Activated CD4-positive, alpha-beta memory T cell treated with anti-CD3 and anti-CD28 coated beads for 36 hours (primary cell): ENCODE results near the gene MAMDC2. TPM values are rescaled to one million over a fixed set of nuclear protein-coding genes. Genes with fewer than 3 reads are reported as not detected.

ENCODE experiments used
- CTCF ChIA-PET: fragments of 350-600 bp; sonication (Branson Sonifier 250); formaldehyde crosslinking; loops from one replicate; lab custom pipeline; 2021; ENCODE audit warnings: antibody characterized with exemption, inconsistent platforms; lab: Charles Lee
- POLR2A ChIA-PET: fragments of 350-600 bp; sonication (Branson Sonifier 250); formaldehyde crosslinking; loops from one replicate; lab custom pipeline; 2021; ENCODE audit warnings: antibody characterized with exemption; lab: Charles Lee
- DNase-seq: peaks from one replicate; pipeline ENCODE4 v3.0.0-alpha.2; 2020
- H3K27ac Mint-ChIP-seq: one replicate; pipeline ENCODE4 v1.8.0; 2021; ENCODE audit warnings: mixed read lengths
- H3K27me3 Mint-ChIP-seq: one replicate; pipeline ENCODE4 v1.8.0; 2021; ENCODE audit warnings: mixed read lengths
- H3K36me3 Mint-ChIP-seq: one replicate; pipeline ENCODE4 v1.8.0; 2021; ENCODE audit warnings: mixed read lengths
- H3K4me1 Mint-ChIP-seq: one replicate; pipeline ENCODE4 v1.8.0; 2021; ENCODE audit warnings: low read depth, mixed read lengths
- H3K4me3 Mint-ChIP-seq: one replicate; pipeline ENCODE4 v1.8.0; 2021; ENCODE audit warnings: mild to moderate bottlenecking, mixed read lengths
- H3K9me3 Mint-ChIP-seq: one replicate; pipeline ENCODE4 v1.8.0; 2021; ENCODE audit warnings: mixed read lengths
- intact Hi-C: fragments of 100-400 bp; cut with micrococcal nuclease; formaldehyde crosslinking; loops from one replicate; pipeline ENCODE4 v1.15.1; 2023
- total RNA-seq, 2 experiments: library from RNA; stranded (reverse); gene quantifications; one replicate each; pipeline ENCODE4 v1.2.3, GENCODE V29; 2021

The MAMDC2 gene
- total RNA-seq = not detected

GRCh38 chr9:70043689-70044489 is at the start of gene MAMDC2:
MAMDC2 (plus strand) TSS chr9:70043848; CDS start chr9:70044198, 350 bp downstream.
- CTCF ChIA-PET = interaction anchor here (1.3 kb wide), 1 partner anchor 12 kb away, joined by 3 read pairs; no protein-coding TSS in a partner anchor
- peaks cover 43% of the 10 kb centered on the region for H3K27me3 Mint-ChIP-seq
- POLR2A ChIA-PET = no interaction called here
- H3K4me3 Mint-ChIP-seq = peak within 1 kb of the TSS; percentile 14
- H3K27ac Mint-ChIP-seq = no peak within 1 kb of the TSS
- H3K4me1 Mint-ChIP-seq = peaks cover 10% of the 10 kb centered on the region
- H3K36me3 Mint-ChIP-seq = no peaks in the 10 kb centered on the region
- no peaks in the 10 kb centered on the region for H3K9me3 Mint-ChIP-seq
- no peak for DNase-seq
- intact Hi-C loops = no loop called here

DNA sequence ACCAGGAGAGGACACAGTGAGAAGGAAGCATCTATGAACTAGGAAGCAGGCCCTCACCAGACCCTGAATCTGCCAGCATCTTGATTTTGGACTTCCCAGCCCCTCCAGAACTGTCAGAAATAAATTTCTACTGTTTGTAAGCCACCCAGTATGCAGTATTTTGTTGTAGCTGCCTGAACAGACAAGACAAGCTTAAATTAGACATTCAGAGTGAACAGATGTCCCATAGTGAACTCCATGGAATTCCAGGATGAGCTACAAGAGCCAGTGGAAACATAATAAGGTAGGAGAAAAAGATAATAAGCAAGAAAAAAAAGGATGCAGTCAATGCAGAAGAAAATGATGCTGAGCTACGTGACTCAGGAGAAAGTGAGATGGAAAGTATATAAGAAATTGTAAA is 47.8 kb upstream of the MAMDC2 start:
- intact Hi-C loops = no loop called here
- DNase-seq = no peak
- H3K27ac Mint-ChIP-seq = no peak overlapping the region
- ChIA-PET CTCF (no interaction called here), POLR2A (interaction anchor here (0.6 to 0.7 kb wide), 2 partner anchors 107 to 203 kb away, joined by 3 read pairs; no protein-coding TSS in a partner anchor)
- H3K4me1 Mint-ChIP-seq = no peaks in the 10 kb centered on the region
- no peaks in the 10 kb centered on the region for H3K36me3 Mint-ChIP-seq
- H3K9me3 Mint-ChIP-seq = no peaks in the 10 kb centered on the region
- H3K27me3 Mint-ChIP-seq = peaks cover 7% of the 10 kb centered on the region
- H3K4me3 Mint-ChIP-seq = no peak overlapping the region

DNA sequence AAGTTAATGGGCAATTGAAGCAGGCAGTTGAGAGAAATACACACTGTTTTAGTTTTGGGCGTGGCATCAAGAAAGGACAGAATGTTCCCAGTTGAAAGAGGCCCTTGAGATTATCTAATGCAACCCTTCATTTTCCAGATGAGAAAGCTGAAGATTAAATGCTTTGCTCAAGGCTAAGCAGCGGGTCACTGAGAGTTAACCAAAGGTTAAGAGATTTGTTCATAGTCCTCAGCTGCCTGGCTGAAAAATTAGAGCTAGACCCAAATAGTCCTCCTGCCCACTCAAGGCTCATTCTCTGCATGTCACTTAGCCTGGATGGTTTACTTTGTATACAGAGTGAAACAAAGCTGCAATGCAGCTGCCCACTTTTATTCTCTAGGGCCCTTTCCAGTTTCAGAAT is 46.7 kb upstream of the MAMDC2 start:
- intact Hi-C loops = no loop called here
- no peak overlapping the region for H3K27ac Mint-ChIP-seq
- H3K36me3 Mint-ChIP-seq = no peaks in the 10 kb centered on the region
- no peaks in the 10 kb centered on the region for H3K9me3 Mint-ChIP-seq
- DNase-seq = no peak
- no peak overlapping the region for H3K4me3 Mint-ChIP-seq
- ChIA-PET POLR2A (no interaction called here), CTCF (no interaction called here)
- no peaks in the 10 kb centered on the region for H3K4me1 Mint-ChIP-seq
- H3K27me3 Mint-ChIP-seq = peaks cover 7% of the 10 kb centered on the region

- Mint-ChIP-seq H3K36me3 (no peaks in the 10 kb centered on the region), H3K4me1 (no peaks in the 10 kb centered on the region), H3K27me3 (peaks cover 7% of the 10 kb centered on the region), H3K9me3 (no peaks in the 10 kb centered on the region), H3K4me3 (no peak overlapping the region), H3K27ac (no peak overlapping the region)
- intact Hi-C loops = no loop called here
- POLR2A ChIA-PET = no interaction called here
- no peak for DNase-seq
- CTCF ChIA-PET = no interaction called here
Observed at GRCh38 chr9:69997524-69997923, 46.1 kb upstream of the MAMDC2 start.

GRCh38 chr9:69999315-69999714 is 44.3 kb upstream of the MAMDC2 start:
- H3K36me3 Mint-ChIP-seq = no peaks in the 10 kb centered on the region
- intact Hi-C loops = no loop called here
- POLR2A ChIA-PET = no interaction called here
- DNase-seq = no peak
- H3K27me3 Mint-ChIP-seq = peaks cover 5% of the 10 kb centered on the region
- no peak overlapping the region for H3K27ac Mint-ChIP-seq
- CTCF ChIA-PET = no interaction called here
- H3K4me1 Mint-ChIP-seq = no peaks in the 10 kb centered on the region
- H3K4me3 Mint-ChIP-seq = no peak overlapping the region
- no peaks in the 10 kb centered on the region for H3K9me3 Mint-ChIP-seq

DNA sequence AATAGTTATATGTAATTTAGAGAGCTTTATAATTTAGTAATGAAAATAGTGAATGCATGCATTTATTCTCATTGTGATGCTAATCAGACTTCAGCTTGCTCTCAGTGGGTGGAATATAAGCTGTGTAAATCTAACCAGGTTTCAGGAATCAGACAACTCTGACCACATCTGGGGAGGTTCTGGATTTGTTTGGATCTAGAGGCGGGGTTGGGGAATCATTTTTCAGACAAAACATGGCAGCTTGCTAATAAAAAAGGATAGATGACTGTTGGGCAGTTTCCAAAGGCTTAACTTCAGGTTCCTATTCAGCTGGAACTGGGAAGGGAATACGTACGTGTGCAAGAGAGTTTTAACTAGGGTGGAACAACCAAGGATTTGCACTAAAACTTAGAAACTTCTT is 43.2 kb upstream of the MAMDC2 start:
- intact Hi-C loops = no loop called here
- ChIA-PET POLR2A (no interaction called here), CTCF (no interaction called here)
- Mint-ChIP-seq H3K4me3 (no peak overlapping the region), H3K27ac (no peak overlapping the region), H3K27me3 (peaks cover 6% of the 10 kb centered on the region), H3K4me1 (no peaks in the 10 kb centered on the region), H3K36me3 (no peaks in the 10 kb centered on the region), H3K9me3 (no peaks in the 10 kb centered on the region)
- no peak for DNase-seq

DNA sequence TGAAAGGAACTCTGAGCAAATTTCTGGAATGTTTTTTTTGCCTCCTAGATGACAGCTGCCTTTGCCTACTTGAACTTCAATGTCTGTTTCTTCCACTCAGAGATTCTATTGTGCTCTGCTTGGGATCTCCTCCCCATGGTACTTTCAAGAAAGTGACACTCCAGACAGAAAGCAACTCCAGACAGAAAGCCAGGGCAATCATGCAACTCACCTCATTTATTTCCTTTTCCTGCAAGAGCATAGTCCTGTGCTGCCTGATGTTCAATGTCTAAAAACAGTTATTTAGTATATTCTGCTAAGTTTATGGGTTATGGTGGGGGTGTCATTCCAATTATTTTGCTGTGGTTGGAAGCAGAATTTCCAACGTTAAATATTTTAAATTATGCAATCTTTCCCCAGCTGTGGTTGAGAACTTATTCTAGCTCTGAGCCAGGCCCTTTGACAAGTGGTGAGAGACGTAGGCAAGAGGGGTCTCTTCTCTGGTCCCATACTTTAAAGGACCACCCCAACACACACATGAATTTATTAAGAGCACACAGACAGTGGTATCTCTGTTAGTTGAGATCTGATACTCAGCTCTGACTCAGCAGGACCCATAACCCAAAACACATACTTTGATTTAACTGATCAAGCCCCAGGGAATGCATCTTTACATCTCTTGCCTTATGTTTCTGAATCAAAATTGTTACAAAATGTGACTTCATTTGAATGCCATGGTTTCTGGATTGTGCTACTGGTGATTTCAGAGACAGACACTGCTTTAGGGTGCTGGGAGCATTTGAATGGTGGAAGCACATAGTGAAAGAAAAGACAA is 39.5 kb upstream of the MAMDC2 start:
- ChIA-PET CTCF (no interaction called here), POLR2A (no interaction called here)
- no peak overlapping the region for H3K27ac Mint-ChIP-seq
- intact Hi-C loops = no loop called here
- no peaks in the 10 kb centered on the region for H3K9me3 Mint-ChIP-seq
- H3K4me1 Mint-ChIP-seq = no peaks in the 10 kb centered on the region
- H3K4me3 Mint-ChIP-seq = no peak overlapping the region
- H3K27me3 Mint-ChIP-seq = peaks cover 10% of the 10 kb centered on the region
- DNase-seq = no peak
- H3K36me3 Mint-ChIP-seq = no peaks in the 10 kb centered on the region

DNA sequence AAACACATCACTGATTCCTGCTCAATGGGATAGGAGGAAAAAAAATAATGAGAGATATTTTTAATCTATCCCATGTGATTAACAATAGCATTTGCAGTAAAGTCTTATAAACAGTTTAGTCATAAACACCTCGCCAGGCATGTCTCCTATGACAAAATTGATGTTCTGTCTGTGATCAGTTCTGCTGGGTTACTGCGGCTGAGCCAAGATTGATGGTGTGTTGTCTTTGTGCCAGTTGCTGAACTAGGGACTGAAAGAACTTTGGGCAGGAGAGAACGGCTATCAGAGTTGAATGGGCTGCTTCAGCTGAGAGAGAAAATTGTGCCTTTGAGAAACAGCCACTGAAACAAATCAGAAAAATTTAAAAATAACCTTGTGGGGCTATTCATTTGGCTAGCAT is 37.3 kb upstream of the MAMDC2 start:
- no peak overlapping the region for H3K4me3 Mint-ChIP-seq
- H3K27me3 Mint-ChIP-seq = peaks cover 12% of the 10 kb centered on the region
- CTCF ChIA-PET = no interaction called here

DNA sequence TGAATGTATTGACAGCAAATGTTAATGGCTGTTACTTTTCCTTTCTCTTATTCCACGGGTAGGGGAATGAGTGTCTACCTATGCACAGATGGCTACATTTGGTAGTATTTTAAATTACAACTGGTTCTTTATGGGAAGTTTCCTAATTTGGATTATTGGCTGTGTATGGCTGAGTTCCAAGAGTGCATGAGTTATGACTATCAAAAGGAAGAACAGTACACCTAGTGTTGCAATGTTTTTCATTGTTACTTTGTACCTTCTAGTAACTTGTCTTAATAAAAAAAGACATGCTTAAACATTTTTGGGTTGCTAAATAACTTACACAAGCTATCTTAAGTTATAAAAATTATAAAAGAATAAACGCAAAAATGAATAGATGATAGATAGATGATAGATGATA is 35.8 kb upstream of the MAMDC2 start:
- Mint-ChIP-seq H3K27me3 (peaks cover 14% of the 10 kb centered on the region), H3K27ac (no peak overlapping the region), H3K9me3 (no peaks in the 10 kb centered on the region), H3K4me3 (no peak overlapping the region), H3K36me3 (no peaks in the 10 kb centered on the region), H3K4me1 (no peaks in the 10 kb centered on the region)
- intact Hi-C loops = no loop called here
- POLR2A ChIA-PET = no interaction called here
- CTCF ChIA-PET = no interaction called here
- no peak for DNase-seq

More for the DNA sequence above, 37.3 kb upstream of the MAMDC2 start:
- no peaks in the 10 kb centered on the region for H3K4me1 Mint-ChIP-seq
- intact Hi-C loops = no loop called here
- H3K36me3 Mint-ChIP-seq = no peaks in the 10 kb centered on the region
- no peak overlapping the region for H3K27ac Mint-ChIP-seq
- no peak for DNase-seq
- no peaks in the 10 kb centered on the region for H3K9me3 Mint-ChIP-seq
- POLR2A ChIA-PET = interaction anchor here (0.7 kb wide), 1 partner anchor 618 kb away, joined by 3 read pairs; no protein-coding TSS in a partner anchor

GRCh38 chr9:70010015-70010414 is 33.6 kb upstream of the MAMDC2 start:
- Mint-ChIP-seq H3K4me3 (no peak overlapping the region), H3K36me3 (no peaks in the 10 kb centered on the region), H3K27me3 (peaks cover 10% of the 10 kb centered on the region), H3K4me1 (no peaks in the 10 kb centered on the region), H3K27ac (no peak overlapping the region), H3K9me3 (no peaks in the 10 kb centered on the region)
- ChIA-PET CTCF (no interaction called here), POLR2A (no interaction called here)
- intact Hi-C loops = no loop called here
- DNase-seq = no peak

DNA sequence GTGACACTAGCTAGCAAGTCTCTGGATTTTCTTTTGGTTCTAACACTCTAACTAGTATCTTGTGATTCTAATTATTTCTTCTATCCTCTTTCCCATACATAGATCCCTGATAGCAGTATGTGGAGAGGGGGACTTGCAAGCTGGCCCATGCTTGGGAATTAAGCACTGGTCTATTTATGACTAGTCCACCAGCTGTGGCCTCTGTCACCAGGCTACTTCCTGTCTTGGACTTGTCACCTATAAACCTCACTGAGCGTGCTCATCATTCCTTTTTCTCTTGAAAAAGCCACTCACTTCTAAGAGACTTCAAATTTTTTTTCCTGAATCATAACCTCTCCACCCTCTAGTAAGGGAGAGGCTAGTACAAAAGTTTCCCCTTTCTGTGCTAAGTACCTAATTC is 32.3 kb upstream of the MAMDC2 start:
- ChIA-PET CTCF (no interaction called here), POLR2A (no interaction called here)
- DNase-seq = no peak
- Mint-ChIP-seq H3K9me3 (no peaks in the 10 kb centered on the region), H3K4me3 (no peak overlapping the region), H3K4me1 (no peaks in the 10 kb centered on the region), H3K36me3 (no peaks in the 10 kb centered on the region), H3K27ac (no peak overlapping the region), H3K27me3 (peaks cover 10% of the 10 kb centered on the region)
- intact Hi-C loops = no loop called here

DNA sequence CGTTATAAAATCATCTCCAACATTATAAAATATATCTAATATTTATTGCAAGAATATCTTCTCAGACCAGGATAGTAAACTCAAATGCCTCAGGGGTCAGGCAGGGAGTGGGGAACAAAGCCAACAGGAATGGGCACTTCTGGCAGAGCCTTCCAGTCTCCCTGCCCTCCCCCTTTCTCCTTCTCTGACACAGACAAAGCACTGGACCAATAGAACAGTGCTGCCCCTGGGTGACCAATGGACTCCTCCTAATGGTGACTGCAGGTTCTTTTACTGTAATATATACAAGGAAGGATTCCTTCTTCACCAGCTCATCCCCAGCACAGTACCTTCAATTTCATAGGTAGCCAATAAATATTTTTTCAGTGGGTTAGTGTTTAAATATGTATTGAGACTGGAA is 31.1 kb upstream of the MAMDC2 start:
- intact Hi-C loops = no loop called here
- Mint-ChIP-seq H3K27ac (no peak overlapping the region), H3K4me3 (no peak overlapping the region), H3K36me3 (no peaks in the 10 kb centered on the region), H3K27me3 (peaks cover 6% of the 10 kb centered on the region), H3K4me1 (no peaks in the 10 kb centered on the region), H3K9me3 (no peaks in the 10 kb centered on the region)
- no peak for DNase-seq
- CTCF ChIA-PET = no interaction called here
- POLR2A ChIA-PET = no interaction called here
